Mesenchymal stem cell (in vitro differentiated cells and primary cell): ENCODE measurements around the gene ALDH16A1.

Source experiments
- DNase-seq: peaks from one replicate; pipeline ENCODE4 v3.0.0-alpha.2; 2013
- H2AFZ ChIP-seq: one replicate; pipeline ENCODE4 v1.6.1; 2013; ENCODE audit warnings: low read depth, mild to moderate bottlenecking, control low read depth, inconsistent platforms, low read length, moderate library complexity
- H2AK5ac ChIP-seq: 2 replicates; pipeline ENCODE4 v1.6.1; 2013; ENCODE audit warnings: low read length, moderate library complexity, mild to moderate bottlenecking, inconsistent platforms; ENCODE audit not compliant: severe bottlenecking
- H2BK120ac ChIP-seq: one replicate; pipeline ENCODE4 v1.6.1; 2013; ENCODE audit warnings: low read depth, mild to moderate bottlenecking, inconsistent platforms, low read length, moderate library complexity
- H2BK12ac ChIP-seq, 2 experiments: one replicate each; pipeline ENCODE4 v1.6.1; 2013; ENCODE audit warnings: inconsistent platforms in 2 of 2, low read length in 2 of 2, mild to moderate bottlenecking in 2 of 2, moderate library complexity in 2 of 2, control low read depth in 1 of 2
- H2BK15ac ChIP-seq: one replicate; pipeline ENCODE4 v1.6.1; 2013; ENCODE audit warnings: mild to moderate bottlenecking, low read depth, inconsistent platforms; ENCODE audit not compliant: poor library complexity, severe bottlenecking
- H2BK5ac ChIP-seq: 2 replicates; pipeline ENCODE4 v1.6.1; 2013; ENCODE audit warnings: low read depth, mild to moderate bottlenecking, low read length, control low read depth, inconsistent platforms; ENCODE audit not compliant: poor library complexity, severe bottlenecking
- H3K14ac ChIP-seq, 2 experiments: one replicate each; pipeline ENCODE4 v1.6.1; 2013; ENCODE audit warnings: inconsistent platforms in 2 of 2, low read length in 2 of 2, control low read depth in 1 of 2, mild to moderate bottlenecking in 1 of 2, moderate library complexity in 1 of 2
- H3K18ac ChIP-seq, 2 experiments: one replicate each; pipeline ENCODE4 v1.6.1; 2013; ENCODE audit warnings: inconsistent platforms in 2 of 2, low read length in 2 of 2, control low read depth in 1 of 2, low read depth in 1 of 2, mild to moderate bottlenecking in 1 of 2
- H3K23ac ChIP-seq, 2 experiments: one replicate each; pipeline ENCODE4 v1.6.1; 2013; ENCODE audit warnings: inconsistent platforms in 2 of 2, low read length in 2 of 2, mild to moderate bottlenecking in 2 of 2, moderate library complexity in 2 of 2, control low read depth in 1 of 2
- H3K27ac ChIP-seq: 2 replicates; pipeline ENCODE4 v1.5.1; 2013; ENCODE audit warnings: mild to moderate bottlenecking, moderate library complexity, low read length, control low read depth, inconsistent platforms; ENCODE audit not compliant: poor library complexity, severe bottlenecking
- H3K27me3 ChIP-seq, 2 experiments: 2 replicates each; pipeline versions ENCODE4 v1.6.1 to v1.7.0; 2013; ENCODE audit warnings: low read length in 2 of 2, mild to moderate bottlenecking in 2 of 2, moderate library complexity in 2 of 2, control low read depth in 1 of 2, inconsistent platforms in 1 of 2; ENCODE audit not compliant: control insufficient read depth in 1 of 2, insufficient read depth in 1 of 2
- H3K36me3 ChIP-seq, 2 experiments: 2 replicates each; pipeline versions ENCODE4 v1.6.1 to v1.7.0; 2013; ENCODE audit warnings: low read length in 2 of 2, control low read depth in 1 of 2, inconsistent platforms in 1 of 2, low read depth in 1 of 2, mild to moderate bottlenecking in 1 of 2; ENCODE audit not compliant: insufficient read depth in 2 of 2, control insufficient read depth in 1 of 2
- H3K4ac ChIP-seq, 2 experiments: one replicate each; pipeline ENCODE4 v1.6.1; 2013; ENCODE audit warnings: inconsistent platforms in 2 of 2, low read length in 2 of 2, mild to moderate bottlenecking in 2 of 2, moderate library complexity in 2 of 2, control low read depth in 1 of 2, low read depth in 1 of 2
- H3K4me1 ChIP-seq: 2 replicates; pipeline ENCODE4 v1.6.1; 2013; ENCODE audit warnings: low read depth, low read length, control low read depth; ENCODE audit not compliant: control insufficient read depth, insufficient read depth
- H3K4me2 ChIP-seq: 2 replicates; pipeline ENCODE4 v1.6.1; 2013; ENCODE audit warnings: low read length, mild to moderate bottlenecking, inconsistent platforms; ENCODE audit not compliant: poor library complexity, severe bottlenecking
- H3K4me3 ChIP-seq, 2 experiments: 2 replicates each; pipeline versions ENCODE4 v1.5.1 to v1.7.0; 2013; ENCODE audit warnings: low read length in 2 of 2, mild to moderate bottlenecking in 2 of 2, control low read depth in 1 of 2, low read depth in 1 of 2; ENCODE audit not compliant: insufficient read depth in 1 of 2
- H3K79me1 ChIP-seq: replicated peaks from 2 replicates; pipeline ENCODE4 v1.6.1; 2013; ENCODE audit warnings: mild to moderate bottlenecking, control low read depth, low read length, inconsistent platforms; ENCODE audit not compliant: poor library complexity, severe bottlenecking
- H3K9ac ChIP-seq: 2 replicates; pipeline ENCODE4 v1.7.0; 2013; ENCODE audit warnings: mild to moderate bottlenecking, low read length, moderate library complexity
- H3K9me3 ChIP-seq: 2 replicates; pipeline ENCODE4 v1.7.0; 2013; ENCODE audit warnings: mild to moderate bottlenecking, low read length; ENCODE audit not compliant: control insufficient read depth
- H4K8ac ChIP-seq: one replicate; pipeline ENCODE4 v1.6.1; 2013; ENCODE audit warnings: inconsistent platforms, mild to moderate bottlenecking, low read length, moderate library complexity
- H4K91ac ChIP-seq: one replicate; pipeline ENCODE4 v1.6.1; 2013; ENCODE audit warnings: mild to moderate bottlenecking, low read length, inconsistent platforms
- WGBS: methylation state at CpG from one replicate; pipeline ENCODE4 v1.1.7; 2013; ENCODE audit warnings: mixed read lengths; 5-methylcytosine and 5-hydroxymethylcytosine counted together

The ALDH16A1 gene

DNA sequence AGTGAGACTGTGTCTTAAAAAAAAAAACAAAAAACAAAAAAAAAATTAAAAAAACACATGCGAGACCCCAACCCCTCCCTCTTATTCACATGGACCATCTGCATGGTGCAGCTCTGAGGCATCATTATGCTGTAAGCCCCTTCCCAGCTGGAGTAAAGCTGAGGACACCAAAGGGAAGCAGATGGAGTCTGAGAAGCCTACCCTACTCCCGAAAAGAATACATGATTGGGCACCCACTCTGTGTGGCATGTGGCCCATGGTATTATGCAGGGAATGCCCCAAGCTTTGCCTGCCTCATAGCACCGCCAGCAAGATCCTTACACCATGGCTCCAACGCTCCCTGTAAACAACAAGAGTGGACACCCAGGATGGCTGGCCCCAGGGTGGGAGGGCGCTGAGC is 34.5 kb upstream of the ALDH16A1 start:
- H3K4ac ChIP-seq: no peak overlapping the region
- no peak overlapping the region for H3K4me2 ChIP-seq
- H3K23ac ChIP-seq: no peak overlapping the region
- H3K4me3 ChIP-seq: no peak overlapping the region
- H2BK12ac ChIP-seq: no peak overlapping the region
- H3K14ac ChIP-seq: no peak overlapping the region
- H3K4me1 ChIP-seq: peaks cover 17% of the 10 kb centered on the region
- H3K79me1 ChIP-seq: no peaks in the 10 kb centered on the region
- no peak overlapping the region for H2BK5ac ChIP-seq
- H3K9ac ChIP-seq: no peak overlapping the region
- no peak for DNase-seq
- H3K27me3 ChIP-seq: peaks cover 49 to 84% of the 10 kb centered on the region in 2 experiments
- H2BK15ac ChIP-seq: no peak overlapping the region
- 87% methylated on average over 4 of the region's 5 CpGs for WGBS
- no peak overlapping the region for H4K91ac ChIP-seq
- H4K8ac ChIP-seq: no peak overlapping the region
- H2AFZ ChIP-seq: no peak overlapping the region
- no peak overlapping the region for H3K18ac ChIP-seq
- H2AK5ac ChIP-seq: no peak overlapping the region
- no peaks in the 10 kb centered on the region for H3K9me3 ChIP-seq
- no peak overlapping the region for H3K27ac ChIP-seq
- no peaks in the 10 kb centered on the region for H3K36me3 ChIP-seq
- no peak overlapping the region for H2BK120ac ChIP-seq

DNA sequence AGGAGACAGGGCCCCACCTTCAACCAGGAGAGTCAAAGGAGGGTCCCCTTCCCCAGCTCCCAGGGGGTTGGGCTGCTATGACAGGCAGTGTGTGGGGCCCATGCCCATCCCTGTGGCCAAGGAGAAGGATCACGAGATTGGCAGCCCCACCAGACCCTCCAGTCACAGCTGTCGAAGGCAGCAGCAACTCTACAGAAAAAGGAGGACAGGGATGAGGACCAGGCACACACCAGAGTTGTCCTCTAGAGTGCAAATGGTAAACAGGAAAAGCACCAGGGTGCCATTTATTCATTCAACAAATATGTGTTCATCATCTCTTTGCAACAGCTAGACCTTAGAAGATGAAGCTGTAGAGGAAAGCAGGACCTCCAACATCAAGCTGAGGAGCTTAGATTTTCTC is 33.9 kb upstream of the ALDH16A1 start:
- Histone ChIP-seq H2AK5ac (no peak overlapping the region), H3K27ac (no peak overlapping the region), H3K36me3 (no peaks in the 10 kb centered on the region), H3K4me2 (no peak overlapping the region), H3K18ac (no peak overlapping the region), H4K91ac (no peak overlapping the region), H2BK5ac (no peak overlapping the region), H2BK120ac (no peak overlapping the region), H2BK15ac (no peak overlapping the region), H3K4ac (no peak overlapping the region), H3K27me3 (peaks cover 56 to 88% of the 10 kb centered on the region in 2 experiments), H2BK12ac (no peak overlapping the region), H3K4me3 (no peak overlapping the region), H3K14ac (no peak overlapping the region), H3K9ac (no peak overlapping the region), H3K9me3 (no peaks in the 10 kb centered on the region), H4K8ac (no peak overlapping the region), H3K79me1 (no peaks in the 10 kb centered on the region), H2AFZ (no peak overlapping the region), H3K4me1 (peaks cover 17% of the 10 kb centered on the region), H3K23ac (no peak overlapping the region)
- WGBS: 75% methylated on average over 2 of the region's 2 CpGs
- no peak for DNase-seq

DNA sequence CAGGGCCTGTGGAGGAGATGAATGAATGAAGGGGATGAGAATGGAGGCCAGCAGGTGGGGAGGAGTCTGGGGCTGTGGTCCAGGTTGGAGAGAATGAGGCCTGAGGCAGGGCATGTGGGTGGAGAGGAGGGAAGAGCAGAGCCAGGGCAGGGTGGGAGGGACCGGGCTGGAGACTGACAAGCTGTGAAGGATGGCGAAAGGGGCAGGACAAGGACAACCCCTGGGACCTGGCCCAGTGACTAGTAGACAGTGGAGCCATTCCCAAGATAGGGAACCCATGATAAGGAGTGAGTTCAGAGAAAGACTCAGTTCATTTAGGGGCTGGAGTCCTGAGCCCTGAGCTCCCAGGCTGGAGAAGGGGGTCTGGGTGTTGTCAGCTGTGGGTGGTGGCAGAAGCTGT is 32.8 kb upstream of the ALDH16A1 start:
- Histone ChIP-seq H2AFZ (no peak overlapping the region), H3K4me1 (peaks cover 15% of the 10 kb centered on the region), H4K91ac (no peak overlapping the region), H3K9ac (no peak overlapping the region), H3K4me2 (no peak overlapping the region), H3K18ac (no peak overlapping the region), H3K23ac (peak overlapping the region in 1 of 2 experiments; percentile 27), H2BK15ac (no peak overlapping the region), H3K9me3 (no peaks in the 10 kb centered on the region), H2BK120ac (no peak overlapping the region), H3K27ac (no peak overlapping the region), H4K8ac (no peak overlapping the region), H3K14ac (no peak overlapping the region), H3K36me3 (no peaks in the 10 kb centered on the region), H3K4ac (no peak overlapping the region), H2AK5ac (no peak overlapping the region), H2BK12ac (no peak overlapping the region), H3K79me1 (no peaks in the 10 kb centered on the region), H2BK5ac (no peak overlapping the region), H3K27me3 (peaks cover 66 to 97% of the 10 kb centered on the region in 2 experiments), H3K4me3 (no peak overlapping the region)
- 77% methylated on average over 2 of the region's 2 CpGs for WGBS
- DNase-seq: no peak

DNA sequence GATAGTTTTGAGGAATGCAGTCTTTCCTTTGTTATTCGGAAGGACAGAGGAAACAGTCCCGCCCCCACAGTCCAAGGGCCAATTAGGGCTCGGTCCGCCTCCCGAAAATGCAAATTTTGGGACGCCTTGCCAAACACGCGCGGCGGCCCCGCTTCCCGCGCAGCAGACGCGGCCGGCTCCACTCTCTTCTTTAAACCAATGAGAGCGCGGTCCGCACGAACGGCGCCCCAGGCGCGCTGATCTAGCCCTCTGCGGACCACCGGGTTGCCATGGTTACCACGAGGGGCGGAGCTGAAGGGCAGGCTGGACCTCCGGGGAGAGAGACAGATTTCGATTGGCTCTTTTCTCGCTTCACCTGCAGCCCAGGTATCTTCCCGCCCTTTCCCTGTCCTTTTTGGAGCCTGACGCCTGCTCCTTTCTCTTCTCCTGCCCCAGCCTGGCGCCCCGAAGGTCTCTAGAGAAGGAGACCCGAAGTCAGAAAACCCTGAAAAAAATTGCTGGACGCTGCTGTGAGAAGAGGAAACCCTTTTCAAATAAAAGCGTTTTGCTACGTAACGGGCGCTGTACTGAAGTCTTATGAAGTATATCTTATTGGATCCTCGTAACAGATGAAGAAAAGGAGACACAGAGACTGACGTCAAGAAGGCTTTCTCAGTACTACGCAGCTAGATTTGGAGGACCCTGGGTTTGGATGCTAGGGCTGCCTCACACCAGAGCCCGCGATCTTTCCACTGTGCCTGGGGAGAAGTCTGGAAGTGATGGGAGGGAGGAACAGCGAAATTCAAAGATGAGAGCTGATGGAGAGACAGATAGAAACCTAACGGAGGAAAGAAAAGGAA is 31.8 kb upstream of the ALDH16A1 start:
- Histone ChIP-seq H4K8ac (no peak overlapping the region), H2BK12ac (no peak overlapping the region), H3K4me3 (peak overlapping the region; percentile 26 to 41), H2BK15ac (no peak overlapping the region), H3K9me3 (no peaks in the 10 kb centered on the region), H3K27ac (no peak overlapping the region), H3K27me3 (peaks cover 77 to 99% of the 10 kb centered on the region in 2 experiments), H3K4ac (no peak overlapping the region), H3K9ac (no peak overlapping the region), H3K23ac (no peak overlapping the region), H3K79me1 (no peaks in the 10 kb centered on the region), H3K4me2 (peak overlapping the region; percentile 30), H3K18ac (no peak overlapping the region), H3K36me3 (no peaks in the 10 kb centered on the region), H2BK120ac (no peak overlapping the region), H3K4me1 (peaks cover 15% of the 10 kb centered on the region), H4K91ac (no peak overlapping the region), H3K14ac (no peak overlapping the region), H2AK5ac (no peak overlapping the region), H2BK5ac (no peak overlapping the region), H2AFZ (no peak overlapping the region)
- peak; percentile 24 for DNase-seq
- WGBS: 18% methylated on average over 48 of the region's 48 CpGs
